Gastroesophageal sphincter (tissue), 4 donors: ENCODE data around the gene CFAP107. TPM values are rescaled to one million over a fixed set of nuclear protein-coding genes. Genes with fewer than 3 reads are reported as not detected.

Source experiments
- ATAC-seq: fragments of 150-250 bp; one replicate; pipeline ENCODE4 v1.9.1; 2016; ENCODE audit warnings: mild to moderate bottlenecking, moderate library complexity
- H3K27ac ChIP-seq, 4 donors: fragments of 200-600 bp; sonication (generic) in 3 of 4; 1 replicate in 3 of 4; 2 replicates in 1 of 4; pipeline ENCODE4 v1.5.1; 2016 to 2019
- H3K27me3 ChIP-seq: fragments of 200-600 bp; sonication (generic); one replicate; pipeline ENCODE4 v1.5.1; 2019
- H3K36me3 ChIP-seq, 2 donors: fragments of 200-600 bp; sonication (generic); one replicate each; pipeline ENCODE4 v1.5.1; 2019; ENCODE audit warnings: control low read depth in 1 of 2
- H3K4me1 ChIP-seq, 3 donors: fragments of 200-600 bp; sonication (generic); 1 replicate in 2 of 3; 2 replicates in 1 of 3; pipeline ENCODE4 v1.5.1; 2016 to 2019; ENCODE audit warnings: control low read depth in 2 of 3
- H3K4me3 ChIP-seq, 2 donors: fragments of 200-600 bp; sonication (generic); one replicate each; pipeline ENCODE4 v1.5.1; 2019; ENCODE audit warnings: mild to moderate bottlenecking in 1 of 2, moderate library complexity in 1 of 2
- H3K9me3 ChIP-seq, 3 donors: fragments of 200-600 bp; sonication (generic); one replicate each; pipeline ENCODE4 v1.5.1; 2017 to 2019; ENCODE audit warnings: control low read depth in 2 of 3
- EP300 ChIP-seq: sonication (generic); formaldehyde crosslinking; IDR thresholded peaks from one replicate; pipeline ENCODE4 v1.6.1; 2017; ENCODE audit warnings: antibody characterized with exemption, mild to moderate bottlenecking
- POLR2A ChIP-seq, 2 donors: fragments of 450-650 bp; IDR thresholded peaks; one replicate each; pipeline ENCODE4 v1.6.1; 2017; ENCODE audit warnings: antibody characterized with exemption in 2 of 2, mild to moderate bottlenecking in 2 of 2, moderate library complexity in 1 of 2
- POLR2AphosphoS5 ChIP-seq: sonication (generic); formaldehyde crosslinking; IDR thresholded peaks from one replicate; pipeline ENCODE4 v1.6.1; 2017; ENCODE audit warnings: antibody characterized with exemption
- WGBS, 2 donors: methylation state at CpG; one replicate each; pipeline ENCODE4 v1.1.5; 2018; ENCODE audit warnings: low coverage in 1 of 2; 5-methylcytosine and 5-hydroxymethylcytosine counted together
- total RNA-seq, 4 donors: library from RNA; depleted of rRNA; stranded (reverse); fragments of >200 nt; gene quantifications; one replicate each; pipeline ENCODE4 v1.1.0, GENCODE V29; 2016
- TF ChIP-seq, protein P1 (sequence below), 4 experiments: fragments of 200-600 bp in 2 of 4; fragments of 450-650 bp in 2 of 4; sonication (generic) in 1 of 4; IDR thresholded peaks; one replicate each; pipeline ENCODE4 v1.5.1; 2017 to 2019; ENCODE audit warnings: antibody characterized with exemption in 4 of 4, mild to moderate bottlenecking in 2 of 4, moderate library complexity in 2 of 4

The CFAP107 gene
- total RNA-seq, 4 donors from 2014 or later: not detected

DNA sequence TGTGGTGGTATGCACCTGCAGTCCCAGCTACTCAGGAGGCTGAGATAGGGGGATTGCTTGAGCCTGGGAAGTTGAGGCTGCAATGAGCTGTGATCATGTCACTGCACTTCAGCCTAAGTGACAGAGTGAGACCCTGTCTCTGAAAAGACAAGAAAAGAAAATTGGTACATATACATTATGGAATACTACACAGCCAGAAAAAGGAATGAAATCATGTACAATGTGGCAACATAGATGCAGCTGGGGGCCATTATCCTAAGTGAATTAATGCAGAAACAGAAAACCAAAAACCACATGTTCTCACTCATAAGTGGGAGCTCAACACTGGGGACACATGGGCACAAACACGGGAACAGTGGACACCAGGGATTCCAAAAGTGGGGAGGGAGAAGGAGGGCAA, 7.1 kb upstream of the CFAP107 start:
- ATAC-seq: no peak
- WGBS, 2 donors: 86 to 93% methylated on average over 1 of the region's 1 CpG

DNA sequence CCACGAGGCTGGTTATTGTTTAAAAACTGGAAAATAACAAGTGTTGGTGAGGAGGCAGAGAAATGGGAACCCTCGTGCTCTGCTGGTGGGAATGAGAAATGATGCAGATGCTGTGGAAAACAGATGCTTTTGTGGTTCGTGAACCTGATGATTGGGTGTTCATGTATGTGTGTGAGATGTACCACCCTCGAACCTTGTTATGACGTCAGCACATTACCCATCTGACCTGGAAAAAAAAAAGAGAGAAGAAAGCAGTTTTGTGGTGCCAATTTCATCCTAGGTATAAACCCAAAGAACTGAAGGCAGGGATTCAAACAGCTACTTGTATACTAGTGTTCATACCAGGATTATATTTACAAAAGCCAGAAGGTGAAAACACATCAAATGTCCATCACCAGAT, 6.4 kb upstream of the CFAP107 start:
- WGBS, 2 donors: 62 to 68% methylated on average over 5 of the region's 5 CpGs
- H3K4me1 ChIP-seq: no peaks in the 10 kb centered on the region

More for the DNA sequence above, 7.1 kb upstream of the CFAP107 start:
- no peak overlapping the region for H3K27ac ChIP-seq
- H3K9me3 ChIP-seq: peaks cover 0 to 18% (median 0%) of the 10 kb centered on the region in 3 donors
- H3K4me3 ChIP-seq: no peak overlapping the region
- H3K4me1 ChIP-seq: no peaks in the 10 kb centered on the region
- TF ChIP-seq POLR2AphosphoS5: no peak
- no peak for TF ChIP-seq POLR2A (IDR thresholded peaks at IDR 0.05)
- no peaks in the 10 kb centered on the region for H3K36me3 ChIP-seq
- peaks cover 36% of the 10 kb centered on the region for H3K27me3 ChIP-seq

DNA sequence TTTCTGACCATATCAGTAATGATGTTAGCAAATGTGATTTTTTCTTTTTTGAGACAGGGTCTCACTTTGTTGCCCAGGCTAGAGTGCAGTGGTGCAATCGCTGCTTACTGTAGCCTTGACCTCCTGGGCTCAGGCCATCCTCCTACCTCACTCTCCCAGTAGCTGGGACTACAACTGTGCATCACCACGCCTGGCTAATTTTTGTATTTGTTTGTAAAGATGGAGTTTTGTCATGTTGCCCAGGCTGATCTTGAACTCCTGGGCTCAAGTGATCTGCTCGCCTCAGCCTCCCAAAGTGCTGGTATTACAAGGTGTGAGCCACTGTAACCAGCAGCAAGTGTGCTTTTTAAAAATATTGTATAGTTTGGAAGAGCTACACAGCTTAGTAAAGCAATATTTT, 4.1 kb upstream of the CFAP107 start:
- Histone ChIP-seq H3K4me3 (no peak overlapping the region), H3K9me3 (peaks cover 0 to 10% (median 0%) of the 10 kb centered on the region in 3 donors), H3K4me1 (no peaks in the 10 kb centered on the region), H3K36me3 (no peaks in the 10 kb centered on the region), H3K27me3 (peaks cover 14% of the 10 kb centered on the region), H3K27ac (no peak overlapping the region)
- WGBS, 2 donors: 0 to 94% methylated on average over 1 to 2 of the region's 3 CpGs
- ATAC-seq: no peak
- TF ChIP-seq POLR2AphosphoS5: no peak
- TF ChIP-seq, protein P1, sequence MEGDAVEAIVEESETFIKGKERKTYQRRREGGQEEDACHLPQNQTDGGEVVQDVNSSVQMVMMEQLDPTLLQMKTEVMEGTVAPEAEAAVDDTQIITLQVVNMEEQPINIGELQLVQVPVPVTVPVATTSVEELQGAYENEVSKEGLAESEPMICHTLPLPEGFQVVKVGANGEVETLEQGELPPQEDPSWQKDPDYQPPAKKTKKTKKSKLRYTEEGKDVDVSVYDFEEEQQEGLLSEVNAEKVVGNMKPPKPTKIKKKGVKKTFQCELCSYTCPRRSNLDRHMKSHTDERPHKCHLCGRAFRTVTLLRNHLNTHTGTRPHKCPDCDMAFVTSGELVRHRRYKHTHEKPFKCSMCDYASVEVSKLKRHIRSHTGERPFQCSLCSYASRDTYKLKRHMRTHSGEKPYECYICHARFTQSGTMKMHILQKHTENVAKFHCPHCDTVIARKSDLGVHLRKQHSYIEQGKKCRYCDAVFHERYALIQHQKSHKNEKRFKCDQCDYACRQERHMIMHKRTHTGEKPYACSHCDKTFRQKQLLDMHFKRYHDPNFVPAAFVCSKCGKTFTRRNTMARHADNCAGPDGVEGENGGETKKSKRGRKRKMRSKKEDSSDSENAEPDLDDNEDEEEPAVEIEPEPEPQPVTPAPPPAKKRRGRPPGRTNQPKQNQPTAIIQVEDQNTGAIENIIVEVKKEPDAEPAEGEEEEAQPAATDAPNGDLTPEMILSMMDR (IDR thresholded peaks at IDR 0.05): no peak

More for the DNA sequence above, 6.4 kb upstream of the CFAP107 start:
- ATAC-seq: no peak
- no peak overlapping the region for H3K4me3 ChIP-seq
- TF ChIP-seq EP300: no peak
- TF ChIP-seq, protein P1 (IDR thresholded peaks at IDR 0.05): no peak
- TF ChIP-seq POLR2A (IDR thresholded peaks at IDR 0.05): no peak
- no peak for TF ChIP-seq POLR2AphosphoS5
- H3K36me3 ChIP-seq: no peaks in the 10 kb centered on the region
- H3K27ac ChIP-seq: no peak overlapping the region
- peaks cover 33% of the 10 kb centered on the region for H3K27me3 ChIP-seq
- H3K9me3 ChIP-seq: peaks cover 0 to 18% (median 0%) of the 10 kb centered on the region in 3 donors

DNA sequence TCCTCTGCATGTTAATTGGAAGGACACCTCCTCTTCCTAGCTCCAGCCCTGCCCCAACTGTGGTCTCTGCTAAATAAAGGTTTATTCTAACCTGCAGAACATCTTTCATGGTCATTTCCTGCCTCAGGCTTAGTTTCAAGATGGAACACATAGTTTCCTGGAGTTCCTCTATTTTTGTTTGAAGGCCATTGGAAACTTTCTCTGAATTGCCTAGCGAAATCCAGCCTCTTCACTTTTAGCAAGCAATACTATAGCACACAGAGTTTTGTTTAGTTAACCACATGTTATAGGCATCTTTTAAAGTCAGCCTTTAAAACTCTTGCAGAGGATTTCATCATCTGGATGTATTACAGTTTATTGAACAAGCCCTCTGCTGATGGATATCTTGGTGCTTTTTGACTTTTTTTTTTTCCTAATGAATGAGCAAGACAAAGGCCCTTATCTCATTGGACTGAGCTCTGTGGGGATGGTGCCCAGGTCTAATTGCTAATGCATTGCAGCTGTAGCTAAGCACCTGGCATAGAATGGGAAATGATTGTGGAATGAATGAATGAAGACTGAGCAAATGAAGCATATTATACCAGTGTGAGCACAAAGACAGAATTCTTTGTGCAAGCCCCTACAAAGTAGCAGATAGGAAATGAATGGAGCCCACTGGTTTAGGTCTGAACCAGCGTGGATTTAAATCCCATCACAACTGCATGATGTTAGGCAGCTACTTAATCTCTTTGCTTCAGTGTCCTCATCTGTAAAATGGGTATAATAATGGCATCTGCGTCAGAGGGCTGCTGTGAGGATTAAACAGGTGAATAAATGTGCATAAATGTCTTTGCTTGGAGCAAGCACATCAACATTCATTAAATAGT, 641 bp upstream of the CFAP107 start:
- Histone ChIP-seq H3K4me3 (no peak overlapping the region), H3K27me3 (peaks cover 7% of the 10 kb centered on the region), H3K4me1 (no peaks in the 10 kb centered on the region), H3K9me3 (peaks cover 0 to 29% (median 0%) of the 10 kb centered on the region in 3 donors), H3K36me3 (no peaks in the 10 kb centered on the region), H3K27ac (no peak overlapping the region)
- TF ChIP-seq POLR2AphosphoS5: no peak
- TF ChIP-seq EP300: no peak
- no peak for TF ChIP-seq POLR2A (IDR thresholded peaks at IDR 0.05)
- TF ChIP-seq, protein P1 (IDR thresholded peaks at IDR 0.05): no peak
- 54 to 68% methylated on average over 3 of the region's 3 CpGs for WGBS, 2 donors
- ATAC-seq: no peak

DNA sequence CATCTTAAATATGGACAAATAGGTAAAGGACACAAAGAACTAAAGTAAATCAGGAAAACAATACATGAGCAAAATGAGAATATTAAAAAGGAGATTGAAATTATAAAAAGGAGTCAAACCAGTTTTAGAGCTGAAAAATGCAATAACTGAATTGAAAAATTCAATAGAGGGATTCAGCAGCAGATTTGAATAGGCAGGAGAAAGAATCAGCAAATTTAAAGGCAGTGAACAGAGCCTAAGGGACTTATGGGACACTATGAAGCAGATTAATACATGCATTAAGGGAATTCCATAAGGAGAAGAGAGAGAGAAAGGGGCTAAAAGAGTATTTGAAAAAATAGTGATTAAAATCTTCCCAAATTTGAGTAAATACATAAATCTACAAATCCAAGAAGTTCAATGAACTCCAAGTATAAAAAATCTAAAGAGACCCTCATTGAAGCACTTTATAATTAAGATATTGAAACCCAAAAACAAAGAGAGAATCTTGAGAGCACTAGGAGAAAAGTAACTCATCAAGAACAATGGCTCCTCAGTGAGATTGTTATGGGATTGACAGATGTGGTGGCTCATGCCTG, 2.9 kb downstream of the CFAP107 start:
- ATAC-seq: no peak
- Histone ChIP-seq H3K9me3 (peaks cover 0 to 30% (median 0%) of the 10 kb centered on the region in 3 donors), H3K27ac (no peak overlapping the region), H3K4me1 (no peaks in the 10 kb centered on the region), H3K27me3 (no peaks in the 10 kb centered on the region), H3K4me3 (no peak overlapping the region), H3K36me3 (no peaks in the 10 kb centered on the region)
- TF ChIP-seq POLR2A (IDR thresholded peaks at IDR 0.05) (no peak), EP300 (no peak), POLR2AphosphoS5 (no peak)
- TF ChIP-seq, protein P1 (IDR thresholded peaks at IDR 0.05): no peak
